Prostate gland (tissue), 2 donors: ENCODE results near the gene ATP6V1F. TPM values are rescaled to one million over a fixed set of nuclear protein-coding genes. Genes with fewer than 3 reads are reported as not detected.

Experiments
- DNase-seq: peaks from one replicate; pipeline ENCODE4 v3.0.0-alpha.2; 2019; ENCODE audit warnings: low spot score
- H3K27ac ChIP-seq, 2 donors: fragments of 200-600 bp; sonication (generic); 2 replicates each; pipeline ENCODE4 v1.5.1; 2017 to 2019
- H3K27me3 ChIP-seq: fragments of 200-600 bp; sonication (generic); replicated peaks from 2 replicates; pipeline ENCODE4 v1.5.1; 2019; ENCODE audit not compliant: insufficient read depth
- H3K36me3 ChIP-seq, 2 donors: fragments of 200-600 bp; sonication (generic); 1 replicate in 1 of 2; 2 replicates in 1 of 2; pipeline versions ENCODE4 v1.5.1 to v1.8.1; 2017 to 2019
- H3K4me1 ChIP-seq: fragments of 200-600 bp; sonication (generic); replicated peaks from 2 replicates; pipeline ENCODE4 v1.5.1; 2019
- H3K4me3 ChIP-seq, 2 donors: fragments of 200-600 bp; sonication (generic); 2 replicates each; pipeline ENCODE4 v1.5.1; 2017 to 2019
- H3K9me3 ChIP-seq: fragments of 200-600 bp; sonication (generic); 2 replicates; pipeline ENCODE4 v1.5.1; 2017
- CTCF ChIP-seq, 4 experiments: fragments of 200-600 bp in 2 of 4; fragments of 450-650 bp in 2 of 4; sonication (generic) in 2 of 4; IDR thresholded peaks; 1 replicate in 3 of 4; 2 replicates in 1 of 4; pipeline ENCODE4 v1.5.1; 2016 to 2019; ENCODE audit warnings: antibody characterized with exemption in 4 of 4, mild to moderate bottlenecking in 2 of 4, moderate library complexity in 2 of 4
- POLR2A ChIP-seq: fragments of 450-650 bp; IDR thresholded peaks from one replicate; pipeline ENCODE4 v1.6.1; 2016; ENCODE audit warnings: antibody characterized with exemption, mild to moderate bottlenecking
- POLR2AphosphoS5 ChIP-seq: sonication (generic); formaldehyde crosslinking; IDR thresholded peaks from one replicate; pipeline ENCODE4 v1.6.1; 2017; ENCODE audit warnings: antibody characterized with exemption
- WGBS: methylation state at CpG from one replicate; pipeline ENCODE4 v1.1.5; 2018; 5-methylcytosine and 5-hydroxymethylcytosine counted together
- intact Hi-C: fragments of 100-400 bp; cut with DNase I; formaldehyde crosslinking; loops from one replicate; pipeline ENCODE4 v1.14.2; 2022
- total RNA-seq, 2 donors: library from RNA; depleted of rRNA; stranded (reverse); fragments of >200 nt; gene quantifications; one replicate each; pipeline ENCODE4 v1.1.0, GENCODE V29; 2016

ATP6V1F gene
- total RNA-seq, 2 donors from 2014 or later = 116 to 118 TPM

- DNase-seq = no peak
- no peaks in the 10 kb centered on the region for H3K9me3 ChIP-seq
- no peaks in the 10 kb centered on the region for H3K27me3 ChIP-seq
- H3K27ac ChIP-seq = no peak overlapping the region
- H3K36me3 ChIP-seq = no peaks in the 10 kb centered on the region
- intact Hi-C loops = no loop called here
- TF ChIP-seq POLR2AphosphoS5 = no peak
- no peak for TF ChIP-seq POLR2A
- no peak for TF ChIP-seq CTCF (IDR thresholded peaks at IDR 0.05)
- H3K4me1 ChIP-seq = no peaks in the 10 kb centered on the region
- H3K4me3 ChIP-seq = no peak overlapping the region
- WGBS = 83% methylated on average over 12 of the region's 12 CpGs
These were observed 40.3 kb downstream of the ATP6V1F start for GRCh38 chr7:128902761-128903585.

- H3K27ac ChIP-seq = no peak overlapping the region
- H3K9me3 ChIP-seq = no peaks in the 10 kb centered on the region
- H3K27me3 ChIP-seq = no peaks in the 10 kb centered on the region
- DNase-seq = no peak
- WGBS = 87% methylated on average over 9 of the region's 14 CpGs
- H3K4me3 ChIP-seq = no peak overlapping the region
- intact Hi-C loops = loop anchor here (2.0 kb wide), 1 partner anchor 187 kb away; no protein-coding TSS in a partner anchor
- no peaks in the 10 kb centered on the region for H3K4me1 ChIP-seq
- TF ChIP-seq POLR2AphosphoS5 (no peak), CTCF (IDR thresholded peaks at IDR 0.05) (no peak), POLR2A (no peak)
- no peaks in the 10 kb centered on the region for H3K36me3 ChIP-seq
These were observed 41.1 kb downstream of the ATP6V1F start for GRCh38 chr7:128903621-128904361.

GRCh38 chr7:128904381-128905197, 41.9 kb downstream of the ATP6V1F start:
- Histone ChIP-seq H3K4me1 (no peaks in the 10 kb centered on the region), H3K27ac (no peak overlapping the region), H3K9me3 (no peaks in the 10 kb centered on the region), H3K27me3 (no peaks in the 10 kb centered on the region), H3K4me3 (no peak overlapping the region), H3K36me3 (no peaks in the 10 kb centered on the region)
- WGBS = 42% methylated on average over 8 of the region's 8 CpGs
- intact Hi-C loops = loop anchor here (2.0 kb wide), 1 partner anchor 186 kb away; no protein-coding TSS in a partner anchor
- TF ChIP-seq POLR2AphosphoS5 (no peak), CTCF (IDR thresholded peaks at IDR 0.05) (peak; percentile 43 to 79 (median 67))
- DNase-seq = no peak

GRCh38 chr7:128906001-128906765, 43.5 kb downstream of the ATP6V1F start:
- intact Hi-C loops = no loop called here
- TF ChIP-seq POLR2A = no peak
- TF ChIP-seq CTCF (IDR thresholded peaks at IDR 0.05) = no peak
- TF ChIP-seq POLR2AphosphoS5 = no peak

More at GRCh38 chr7:128906001-128906765, 43.5 kb downstream of the ATP6V1F start:
- no peak for DNase-seq
- no peak overlapping the region for H3K27ac ChIP-seq
- 93% methylated on average over 5 of the region's 5 CpGs for WGBS
- H3K9me3 ChIP-seq = no peaks in the 10 kb centered on the region
- H3K4me3 ChIP-seq = no peak overlapping the region
- peaks cover 3% of the 10 kb centered on the region for H3K27me3 ChIP-seq
- H3K36me3 ChIP-seq = no peaks in the 10 kb centered on the region
- H3K4me1 ChIP-seq = no peaks in the 10 kb centered on the region
